ENCODE results near the gene SPIN1.

GRCh38 chr9:88451160-88451559 lies 62.9 kb downstream of the SPIN1 start:
- TF ChIP-seq POLR2A (IDR thresholded peaks at IDR 0.05), result no peak
- TF ChIP-seq, protein P1, sequence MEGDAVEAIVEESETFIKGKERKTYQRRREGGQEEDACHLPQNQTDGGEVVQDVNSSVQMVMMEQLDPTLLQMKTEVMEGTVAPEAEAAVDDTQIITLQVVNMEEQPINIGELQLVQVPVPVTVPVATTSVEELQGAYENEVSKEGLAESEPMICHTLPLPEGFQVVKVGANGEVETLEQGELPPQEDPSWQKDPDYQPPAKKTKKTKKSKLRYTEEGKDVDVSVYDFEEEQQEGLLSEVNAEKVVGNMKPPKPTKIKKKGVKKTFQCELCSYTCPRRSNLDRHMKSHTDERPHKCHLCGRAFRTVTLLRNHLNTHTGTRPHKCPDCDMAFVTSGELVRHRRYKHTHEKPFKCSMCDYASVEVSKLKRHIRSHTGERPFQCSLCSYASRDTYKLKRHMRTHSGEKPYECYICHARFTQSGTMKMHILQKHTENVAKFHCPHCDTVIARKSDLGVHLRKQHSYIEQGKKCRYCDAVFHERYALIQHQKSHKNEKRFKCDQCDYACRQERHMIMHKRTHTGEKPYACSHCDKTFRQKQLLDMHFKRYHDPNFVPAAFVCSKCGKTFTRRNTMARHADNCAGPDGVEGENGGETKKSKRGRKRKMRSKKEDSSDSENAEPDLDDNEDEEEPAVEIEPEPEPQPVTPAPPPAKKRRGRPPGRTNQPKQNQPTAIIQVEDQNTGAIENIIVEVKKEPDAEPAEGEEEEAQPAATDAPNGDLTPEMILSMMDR (IDR thresholded peaks at IDR 0.05), result no peak
